Hepatocyte (in vitro differentiated cells): Measurements from ENCODE around the gene ALPL. TPM values are rescaled to one million over a fixed set of nuclear protein-coding genes. Genes with fewer than 3 reads are reported as not detected.

Experiments
- DNase-seq: peaks from one replicate; pipeline ENCODE4 v3.0.0-alpha.2; 2016; ENCODE audit warnings: low spot score
- H2AFZ ChIP-seq: fragments of 200-600 bp; sonication (generic); 2 replicates; pipeline ENCODE4 v1.6.0; 2016; ENCODE audit warnings: antibody characterized with exemption, mild to moderate bottlenecking
- H3K27ac ChIP-seq: fragments of 200-600 bp; sonication (generic); 2 replicates; pipeline ENCODE4 v1.5.1; 2016; ENCODE audit warnings: mild to moderate bottlenecking
- H3K27me3 ChIP-seq: fragments of 200-600 bp; sonication (generic); 2 replicates; pipeline ENCODE4 v1.6.1; 2016
- H3K36me3 ChIP-seq: fragments of 200-600 bp; sonication (generic); replicated peaks from 2 replicates; pipeline ENCODE4 v1.5.1; 2016; ENCODE audit warnings: low read depth; ENCODE audit not compliant: insufficient read depth
- H3K4me1 ChIP-seq: fragments of 200-600 bp; sonication (generic); 2 replicates; pipeline ENCODE4 v1.5.1; 2016; ENCODE audit warnings: mild to moderate bottlenecking, moderate library complexity; ENCODE audit not compliant: insufficient read depth
- H3K4me2 ChIP-seq: fragments of 200-600 bp; sonication (generic); 2 replicates; pipeline ENCODE4 v1.6.0; 2016
- H3K4me3 ChIP-seq: fragments of 200-600 bp; sonication (generic); 2 replicates; pipeline ENCODE4 v1.5.1; 2016; ENCODE audit warnings: mild to moderate bottlenecking
- H3K79me2 ChIP-seq: fragments of 200-600 bp; sonication (generic); 2 replicates; pipeline ENCODE4 v1.6.0; 2017; ENCODE audit warnings: mild to moderate bottlenecking
- H3K9me2 ChIP-seq: fragments of 200-600 bp; sonication (generic); replicated peaks from 2 replicates; pipeline ENCODE4 v1.6.0; 2017; ENCODE audit warnings: mild to moderate bottlenecking; ENCODE audit not compliant: insufficient read depth
- H3K9me3 ChIP-seq: fragments of 200-600 bp; sonication (generic); 2 replicates; pipeline ENCODE4 v1.5.1; 2016; ENCODE audit warnings: low read depth, mild to moderate bottlenecking
- H4K20me1 ChIP-seq: fragments of 200-600 bp; sonication (generic); 2 replicates; pipeline ENCODE4 v1.6.0; 2016; ENCODE audit warnings: mild to moderate bottlenecking; ENCODE audit not compliant: insufficient read depth, poor library complexity, severe bottlenecking
- CTCF ChIP-seq: fragments of 200-600 bp; sonication (generic); IDR thresholded peaks from 2 replicates; pipeline ENCODE4 v1.5.1; 2016; ENCODE audit warnings: antibody characterized with exemption, mild to moderate bottlenecking; ENCODE audit not compliant: poor library complexity
- EZH2 ChIP-seq: fragments of 200-600 bp; sonication (generic); IDR thresholded peaks from 2 replicates; pipeline ENCODE4 v1.6.1; 2016; ENCODE audit warnings: antibody characterized with exemption, mild to moderate bottlenecking, borderline replicate concordance
- EZH2phosphoT487 ChIP-seq: fragments of 200-600 bp; sonication (generic); IDR thresholded peaks from one replicate; pipeline ENCODE4 v1.6.1; 2018; ENCODE audit warnings: antibody characterized with exemption, mild to moderate bottlenecking, low read depth, moderate library complexity; ENCODE audit not compliant: unreplicated experiment, severe bottlenecking
- WGBS: methylation state at CpG from one replicate; pipeline ENCODE4 v1.1.6; 2016; ENCODE audit warnings: low lambda C conversion rate; ENCODE audit errors: missing lambda C conversion rate; 5-methylcytosine and 5-hydroxymethylcytosine counted together
- polyA plus RNA-seq: library from polyadenylated mRNA; unstranded; fragments of >200 nt; fragmentation: Nextera tagmentation; extraction: Ambion mirVana; gene quantifications from 2 replicates; pipeline ENCODE4 v1.2.1, GENCODE V29; 2016
- total RNA-seq: library from RNA; depleted of rRNA; stranded (reverse); fragments of >200 nt; gene quantifications from 2 replicates; pipeline ENCODE4 v1.2.3, GENCODE V29; 2014

The ALPL gene
- total and polyA plus RNA-seq, 2 experiments from 2014 or later = 2.2 to 6.0 TPM

- no peaks in the 10 kb centered on the region for H3K4me1 ChIP-seq
- no peaks in the 10 kb centered on the region for H3K27me3 ChIP-seq
- no peak overlapping the region for H2AFZ ChIP-seq
- no peak overlapping the region for H3K4me3 ChIP-seq
- DNase-seq = no peak
- H3K79me2 ChIP-seq = no peaks in the 10 kb centered on the region
- 63% methylated on average over 5 of the region's 5 CpGs for WGBS
- TF ChIP-seq CTCF (no peak), EZH2 (no peak), EZH2phosphoT487 (no peak)
- no peaks in the 10 kb centered on the region for H3K36me3 ChIP-seq
- H3K4me2 ChIP-seq = no peak overlapping the region
- no peaks in the 10 kb centered on the region for H3K9me2 ChIP-seq
- no peaks in the 10 kb centered on the region for H4K20me1 ChIP-seq
- H3K9me3 ChIP-seq = no peaks in the 10 kb centered on the region
- no peak overlapping the region for H3K27ac ChIP-seq
Measured at GRCh38 chr1:21559788-21560567, 50.8 kb downstream of the ALPL start.

- Histone ChIP-seq H3K9me3 (no peaks in the 10 kb centered on the region), H3K27ac (no peak overlapping the region), H2AFZ (no peak overlapping the region), H3K4me2 (no peak overlapping the region), H3K4me3 (no peak overlapping the region), H3K79me2 (no peaks in the 10 kb centered on the region), H3K36me3 (no peaks in the 10 kb centered on the region), H3K9me2 (no peaks in the 10 kb centered on the region), H3K4me1 (no peaks in the 10 kb centered on the region), H3K27me3 (no peaks in the 10 kb centered on the region), H4K20me1 (no peaks in the 10 kb centered on the region)
- no peak for DNase-seq
- 93% methylated on average over 10 of the region's 12 CpGs for WGBS
- TF ChIP-seq CTCF (no peak), EZH2 (no peak), EZH2phosphoT487 (no peak)
Measured at GRCh38 chr1:21560916-21561638, 51.9 kb downstream of the ALPL start.

- WGBS = 96% methylated on average over 15 of the region's 15 CpGs
Measured at GRCh38 chr1:21562896-21563295, 53.7 kb downstream of the ALPL start.

More at GRCh38 chr1:21562896-21563295, 53.7 kb downstream of the ALPL start:
- no peaks in the 10 kb centered on the region for H3K79me2 ChIP-seq
- no peak overlapping the region for H3K4me3 ChIP-seq
- H3K9me3 ChIP-seq = no peaks in the 10 kb centered on the region
- no peaks in the 10 kb centered on the region for H3K36me3 ChIP-seq
- TF ChIP-seq CTCF (no peak), EZH2phosphoT487 (no peak), EZH2 (no peak)
- H4K20me1 ChIP-seq = no peaks in the 10 kb centered on the region
- DNase-seq = no peak
- H3K27me3 ChIP-seq = no peaks in the 10 kb centered on the region
- H2AFZ ChIP-seq = no peak overlapping the region
- H3K27ac ChIP-seq = no peak overlapping the region
- H3K9me2 ChIP-seq = no peaks in the 10 kb centered on the region
- no peak overlapping the region for H3K4me2 ChIP-seq
- H3K4me1 ChIP-seq = no peaks in the 10 kb centered on the region
